ENCODE results near the gene TMEM101.

DNA sequence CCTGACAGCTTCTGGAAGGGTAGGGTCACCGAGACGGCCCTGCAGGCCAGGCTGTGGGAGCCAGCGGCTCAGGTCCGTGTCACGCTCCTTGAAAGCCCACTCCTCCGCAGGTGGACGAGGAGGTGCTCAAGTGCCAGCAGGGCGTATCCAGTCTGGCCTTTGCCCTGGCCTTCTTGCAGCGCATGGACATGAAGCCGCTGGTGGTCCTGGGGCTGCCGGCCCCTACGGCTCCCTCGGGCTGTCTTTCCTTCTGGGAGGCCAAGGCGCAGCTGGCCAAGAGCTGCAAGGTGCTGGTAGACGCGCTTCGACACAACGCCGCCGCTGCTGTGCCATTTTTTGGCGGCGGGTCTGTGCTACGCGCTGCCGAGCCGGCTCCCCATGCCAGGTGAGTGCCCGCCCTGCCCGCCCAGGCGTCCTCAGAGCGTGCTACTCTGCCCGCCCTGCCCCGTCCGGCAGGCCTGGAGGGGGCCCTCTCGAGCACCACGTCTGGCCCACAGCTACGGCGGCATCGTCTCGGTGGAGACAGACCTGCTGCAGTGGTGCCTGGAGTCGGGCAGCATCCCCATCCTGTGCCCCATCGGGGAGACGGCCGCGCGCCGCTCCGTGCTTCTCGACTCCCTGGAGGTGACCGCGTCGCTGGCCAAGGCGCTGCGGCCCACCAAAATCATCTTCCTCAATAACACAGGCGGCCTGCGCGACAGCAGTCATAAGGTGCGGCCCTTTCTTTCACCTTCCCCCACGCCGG, 9.1 kb downstream of the TMEM101 start:
- no peak for TF ChIP-seq NFRKB (IDR thresholded peaks at IDR 0.05)
- TF ChIP-seq TARDBP (IDR thresholded peaks at IDR 0.05), result no peak
- peak; percentile 66; the same call in 1 of the 2 replicates for TF ChIP-seq HDGF (IDR thresholded peaks at IDR 0.05; ENCODE audit: borderline replicate concordance)
- no peak for TF ChIP-seq FOXM1 (IDR thresholded peaks at IDR 0.05; ENCODE audit: borderline replicate concordance)

Measured in HEK293T (cell line).